RWPE2 (cell line): ENCODE results near the gene CCDC91.

Experiments used
- ATAC-seq: fragments of 200-7000 bp; cut with Tn5 transposase; 3 replicates; pipeline ENCODE4 v1.9.1; 2021; ENCODE audit warnings: low read depth
- DNase-seq: peaks from one replicate; pipeline ENCODE4 v3.0.0-alpha.2; 2020; ENCODE audit warnings: low spot score
- H3K27ac ChIP-seq: fragments of 450-650 bp; 2 replicates; pipeline ENCODE4 v1.5.1; 2017; ENCODE audit warnings: mild to moderate bottlenecking; ENCODE audit not compliant: poor library complexity, severe bottlenecking
- H3K27me3 ChIP-seq: fragments of 250-450 bp; sonication (Bioruptor Pico); 2 replicates; pipeline ENCODE4 v1.5.1; 2021; ENCODE audit warnings: mild to moderate bottlenecking, moderate library complexity; ENCODE audit not compliant: insufficient read depth, poor library complexity, severe bottlenecking
- H3K36me3 ChIP-seq: fragments of 250-450 bp; sonication (Bioruptor Pico); 2 replicates; pipeline ENCODE4 v1.5.1; 2020; ENCODE audit warnings: low read depth, mild to moderate bottlenecking, moderate library complexity
- H3K4me1 ChIP-seq: fragments of 250-450 bp; sonication (Bioruptor Pico); 2 replicates; pipeline ENCODE4 v1.5.1; 2021; ENCODE audit warnings: mild to moderate bottlenecking, moderate library complexity; ENCODE audit not compliant: insufficient read depth, poor library complexity, severe bottlenecking
- H3K4me3 ChIP-seq: fragments of 250-450 bp; sonication (Bioruptor Pico); 2 replicates; pipeline ENCODE4 v1.5.1; 2021; ENCODE audit warnings: mild to moderate bottlenecking, moderate library complexity; ENCODE audit not compliant: severe bottlenecking
- H3K9me3 ChIP-seq: fragments of 250-450 bp; sonication (Bioruptor Pico); 2 replicates; pipeline ENCODE4 v1.5.1; 2021; ENCODE audit warnings: mild to moderate bottlenecking, moderate library complexity; ENCODE audit not compliant: severe bottlenecking
- TF ChIP-seq, protein P1 (sequence below): fragments of 450-650 bp; IDR thresholded peaks from one replicate; pipeline ENCODE4 v1.5.1; 2017; ENCODE audit warnings: mild to moderate bottlenecking, moderate library complexity; ENCODE audit not compliant: poor library complexity, severe bottlenecking

Gene CCDC91

DNA sequence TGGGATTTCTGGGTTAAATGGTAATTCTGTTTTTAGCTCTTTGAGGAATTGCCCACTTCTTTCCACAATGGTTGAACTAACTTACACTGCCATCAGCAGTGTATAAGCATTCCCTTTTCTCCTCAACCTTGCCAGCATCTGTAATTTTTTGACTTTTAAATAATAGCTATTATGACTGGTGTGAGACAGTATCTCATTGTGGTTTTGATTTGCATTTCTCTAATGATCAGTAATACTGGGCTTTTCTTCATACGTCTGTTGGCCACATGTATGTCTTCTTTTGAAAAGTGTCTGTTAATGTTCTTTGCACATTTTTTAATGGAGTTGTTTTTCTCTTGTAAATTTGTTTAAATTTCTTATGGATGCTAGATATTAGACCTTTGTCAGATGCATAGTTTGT, 323.7 kb downstream of the CCDC91 start:
- H3K27ac ChIP-seq, result no peak overlapping the region
- no peaks in the 10 kb centered on the region for H3K27me3 ChIP-seq
- no peak for ATAC-seq
- H3K36me3 ChIP-seq, result no peaks in the 10 kb centered on the region
- no peaks in the 10 kb centered on the region for H3K9me3 ChIP-seq
- no peaks in the 10 kb centered on the region for H3K4me1 ChIP-seq
- DNase-seq, result no peak
- TF ChIP-seq, protein P1, sequence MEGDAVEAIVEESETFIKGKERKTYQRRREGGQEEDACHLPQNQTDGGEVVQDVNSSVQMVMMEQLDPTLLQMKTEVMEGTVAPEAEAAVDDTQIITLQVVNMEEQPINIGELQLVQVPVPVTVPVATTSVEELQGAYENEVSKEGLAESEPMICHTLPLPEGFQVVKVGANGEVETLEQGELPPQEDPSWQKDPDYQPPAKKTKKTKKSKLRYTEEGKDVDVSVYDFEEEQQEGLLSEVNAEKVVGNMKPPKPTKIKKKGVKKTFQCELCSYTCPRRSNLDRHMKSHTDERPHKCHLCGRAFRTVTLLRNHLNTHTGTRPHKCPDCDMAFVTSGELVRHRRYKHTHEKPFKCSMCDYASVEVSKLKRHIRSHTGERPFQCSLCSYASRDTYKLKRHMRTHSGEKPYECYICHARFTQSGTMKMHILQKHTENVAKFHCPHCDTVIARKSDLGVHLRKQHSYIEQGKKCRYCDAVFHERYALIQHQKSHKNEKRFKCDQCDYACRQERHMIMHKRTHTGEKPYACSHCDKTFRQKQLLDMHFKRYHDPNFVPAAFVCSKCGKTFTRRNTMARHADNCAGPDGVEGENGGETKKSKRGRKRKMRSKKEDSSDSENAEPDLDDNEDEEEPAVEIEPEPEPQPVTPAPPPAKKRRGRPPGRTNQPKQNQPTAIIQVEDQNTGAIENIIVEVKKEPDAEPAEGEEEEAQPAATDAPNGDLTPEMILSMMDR, result no peak
- H3K4me3 ChIP-seq, result no peak overlapping the region

DNA sequence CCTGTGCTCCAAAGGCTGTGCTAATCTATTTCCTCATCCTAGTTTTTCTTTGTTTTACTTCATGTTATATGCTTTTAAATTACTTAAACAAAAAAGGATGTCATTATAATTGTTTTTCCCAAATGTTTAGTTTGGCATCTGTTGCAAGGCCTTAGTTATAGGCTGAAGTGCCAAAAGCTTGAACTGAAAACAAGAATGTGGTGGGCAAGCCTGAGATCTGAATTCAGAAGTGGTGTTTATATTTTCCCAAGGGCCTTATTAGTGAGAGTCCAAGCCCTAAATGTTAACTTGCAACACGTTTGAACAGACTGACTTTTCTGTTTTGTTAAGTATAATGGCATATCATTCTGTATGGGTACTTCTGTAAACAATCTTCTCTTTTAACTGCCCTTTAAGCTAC, 326.8 kb downstream of the CCDC91 start:
- H3K36me3 ChIP-seq, result no peaks in the 10 kb centered on the region
- no peaks in the 10 kb centered on the region for H3K27me3 ChIP-seq
- TF ChIP-seq, protein P1, result no peak
- DNase-seq, result no peak
- no peaks in the 10 kb centered on the region for H3K9me3 ChIP-seq
- no peak for ATAC-seq
- no peak overlapping the region for H3K27ac ChIP-seq
- no peaks in the 10 kb centered on the region for H3K4me1 ChIP-seq
- H3K4me3 ChIP-seq, result no peak overlapping the region

DNA sequence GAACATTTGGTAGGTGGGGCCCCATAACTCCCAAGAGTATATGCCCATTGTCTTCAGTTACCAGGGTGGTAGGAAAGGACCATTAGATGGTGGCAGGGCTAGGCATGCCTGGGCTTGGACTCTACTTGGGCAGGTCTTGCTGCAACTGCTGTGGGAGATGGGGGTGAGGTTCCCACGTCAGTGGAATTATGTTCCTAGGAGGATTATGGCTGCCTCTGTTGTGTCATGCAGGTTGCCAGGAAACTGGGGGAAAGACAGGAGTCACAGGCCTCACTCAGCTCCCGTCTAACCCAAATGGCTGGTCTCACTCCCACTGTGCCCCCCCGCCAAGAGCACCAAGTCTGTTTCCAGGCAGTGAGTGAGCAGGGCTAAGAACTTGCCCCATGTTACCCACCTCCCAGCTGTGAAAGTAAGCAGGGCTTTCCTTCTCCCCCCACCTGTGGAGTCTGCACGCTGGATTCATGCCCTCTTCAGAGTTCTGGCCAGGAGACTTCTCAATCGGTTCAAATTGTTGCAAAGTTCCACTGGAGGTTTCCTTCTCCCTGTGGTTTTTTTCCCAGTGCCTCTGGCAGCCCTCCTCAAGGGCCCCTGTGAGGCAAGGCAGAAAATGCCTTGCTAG, 337.5 kb downstream of the CCDC91 start:
- Histone ChIP-seq H3K4me3 (no peak overlapping the region), H3K36me3 (no peaks in the 10 kb centered on the region), H3K27me3 (no peaks in the 10 kb centered on the region), H3K4me1 (no peaks in the 10 kb centered on the region), H3K9me3 (no peaks in the 10 kb centered on the region), H3K27ac (no peak overlapping the region)
- ATAC-seq (no peak), DNase-seq (no peak)
- TF ChIP-seq, protein P1, result no peak

DNA sequence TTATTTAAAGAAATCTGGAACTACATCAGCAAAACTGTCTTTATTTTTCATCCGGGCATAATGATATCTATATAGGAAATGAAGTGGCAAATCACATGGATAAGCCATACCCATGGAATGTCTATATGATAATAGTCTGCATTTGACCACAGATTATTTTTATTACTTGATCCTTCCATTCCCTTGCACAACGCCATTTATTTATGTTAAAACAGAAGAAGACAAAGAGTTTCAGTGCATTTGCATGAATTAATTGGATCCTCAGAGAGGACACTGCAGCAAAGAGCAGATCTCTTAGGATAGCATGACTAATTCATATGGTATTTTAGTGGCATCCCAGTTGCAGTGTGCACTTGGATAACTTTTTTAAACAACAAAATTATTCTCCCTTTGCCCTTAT, 345.0 kb downstream of the CCDC91 start:
- no peak overlapping the region for H3K4me3 ChIP-seq
- TF ChIP-seq, protein P1, result no peak
- DNase-seq (no peak), ATAC-seq (no peak)
- no peaks in the 10 kb centered on the region for H3K4me1 ChIP-seq
- H3K9me3 ChIP-seq, result no peaks in the 10 kb centered on the region
- no peaks in the 10 kb centered on the region for H3K27me3 ChIP-seq
- no peaks in the 10 kb centered on the region for H3K36me3 ChIP-seq
- H3K27ac ChIP-seq, result no peak overlapping the region

DNA sequence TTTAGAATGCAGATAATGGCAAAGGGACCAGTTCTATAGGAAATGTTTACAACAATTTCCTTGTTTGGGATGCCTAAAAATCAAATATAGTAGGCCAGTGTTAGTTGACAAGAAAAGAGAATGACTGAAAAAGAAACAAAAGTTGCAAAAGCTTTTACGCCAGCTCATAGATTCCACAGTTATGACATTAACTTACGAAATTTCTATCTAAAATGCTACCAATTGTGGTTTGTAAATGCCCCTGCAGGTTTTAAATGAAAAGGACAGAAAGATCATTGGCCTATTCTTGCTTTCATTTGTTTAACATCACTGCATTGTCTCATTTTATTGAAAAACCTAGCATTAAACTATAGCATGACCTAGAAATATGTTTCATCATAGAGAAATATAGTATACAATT, 345.8 kb downstream of the CCDC91 start:
- Histone ChIP-seq H3K9me3 (no peaks in the 10 kb centered on the region), H3K36me3 (no peaks in the 10 kb centered on the region), H3K27me3 (no peaks in the 10 kb centered on the region), H3K27ac (no peak overlapping the region), H3K4me3 (no peak overlapping the region), H3K4me1 (no peaks in the 10 kb centered on the region)
- no peak for ATAC-seq
- TF ChIP-seq, protein P1, result no peak
- no peak for DNase-seq
